T-cell (primary cell): Measurements from ENCODE around the gene EXOSC2. TPM values are rescaled to one million over a fixed set of nuclear protein-coding genes. Genes with fewer than 3 reads are reported as not detected.

Experiments used
- ATAC-seq, 4 experiments: fragments of 200-7000 bp in 3 of 4; fragments of 150-1000 bp in 1 of 4; cut with Tn5 transposase; replicated peaks in 1 of 4; 1 replicate in 3 of 4; 2 replicates in 1 of 4; pipeline ENCODE4 v1.10.0; 2021; ENCODE audit warnings: moderate library complexity in 3 of 4, mild to moderate bottlenecking in 2 of 4, moderate number of reproducible peaks in 1 of 4
- CTCF ChIA-PET, 2 donors: fragments of 300-600 bp; sonication (Branson Sonifier 250); formaldehyde crosslinking; loops; one replicate each; lab custom pipeline; 2022; ENCODE audit warnings: antibody characterized with exemption in 2 of 2; lab: Charles Lee
- POLR2A ChIA-PET, 2 donors: fragments of 300-600 bp; sonication (Branson Sonifier 250); formaldehyde crosslinking; loops; one replicate each; lab custom pipeline; 2022; ENCODE audit warnings: antibody characterized with exemption in 2 of 2; lab: Charles Lee
- DNase-seq, 35 experiments: peaks; one replicate each; pipeline versions ENCODE4 v3.0.0 to v3.0.0-alpha.2; 2013 to 2023
- H3K27ac ChIP-seq: one replicate; pipeline ENCODE4 v1.5.1; 2013; ENCODE audit warnings: low read length
- H3K27me3 ChIP-seq, 2 experiments: replicated peaks in 1 of 2; 1 replicate in 1 of 2; 2 replicates in 1 of 2; pipeline versions ENCODE4 v1.6.1 to v1.7.0; 2013; ENCODE audit warnings: low read length in 1 of 2, mixed read lengths in 1 of 2; ENCODE audit not compliant: control insufficient read depth in 2 of 2, insufficient read depth in 2 of 2; ENCODE audit errors: extremely low read depth in 1 of 2
- H3K36me3 ChIP-seq, 2 donors: 1 replicate in 1 of 2; 2 replicates in 1 of 2; pipeline versions ENCODE4 v1.6.1 to v1.7.0; 2013; ENCODE audit warnings: low read length in 1 of 2; ENCODE audit not compliant: control insufficient read depth in 2 of 2, insufficient read depth in 1 of 2; ENCODE audit errors: extremely low read depth in 1 of 2
- H3K4me1 ChIP-seq, 2 experiments: 1 replicate in 1 of 2; 2 replicates in 1 of 2; pipeline versions ENCODE4 v1.6.1 to v1.7.0; 2013; ENCODE audit warnings: low read length in 2 of 2, mixed read lengths in 1 of 2; ENCODE audit not compliant: insufficient read depth in 2 of 2, control insufficient read depth in 1 of 2; ENCODE audit errors: extremely low read depth in 1 of 2
- H3K4me3 ChIP-seq, 2 donors: 1 replicate in 1 of 2; 2 replicates in 1 of 2; pipeline versions ENCODE4 v1.5.1 to v1.7.0; 2013; ENCODE audit warnings: mild to moderate bottlenecking in 2 of 2, low read length in 1 of 2, moderate library complexity in 1 of 2; ENCODE audit not compliant: control insufficient read depth in 1 of 2; ENCODE audit errors: extremely low read depth in 1 of 2
- H3K9me3 ChIP-seq: 2 replicates; pipeline ENCODE4 v1.7.0; 2013
- H3K27ac Mint-ChIP-seq, 2 donors: one replicate each; pipeline ENCODE4 v1.8.0; 2020 to 2021; ENCODE audit warnings: mild to moderate bottlenecking in 2 of 2, mixed read lengths in 2 of 2
- H3K27me3 Mint-ChIP-seq, 2 donors: one replicate each; pipeline ENCODE4 v1.8.0; 2021 to 2022; ENCODE audit warnings: mixed read lengths in 2 of 2
- H3K36me3 Mint-ChIP-seq: one replicate; pipeline ENCODE4 v1.8.0; 2021; ENCODE audit warnings: mixed read lengths
- H3K4me1 Mint-ChIP-seq, 3 donors: one replicate each; pipeline ENCODE4 v1.8.0; 2020 to 2022; ENCODE audit warnings: mixed read lengths in 3 of 3, mild to moderate bottlenecking in 1 of 3
- H3K4me3 Mint-ChIP-seq, 3 donors: one replicate each; pipeline ENCODE4 v1.8.0; 2020 to 2022; ENCODE audit warnings: mild to moderate bottlenecking in 3 of 3, mixed read lengths in 3 of 3, moderate library complexity in 3 of 3
- H3K9me3 Mint-ChIP-seq, 3 donors: one replicate each; pipeline ENCODE4 v1.8.0; 2020 to 2022; ENCODE audit warnings: mixed read lengths in 3 of 3
- WGBS: methylation state at CpG from one replicate; pipeline ENCODE4 v1.1.5; 2013; ENCODE audit warnings: missing lambda C conversion rate; ENCODE audit not compliant: insufficient coverage; 5-methylcytosine and 5-hydroxymethylcytosine counted together
- total RNA-seq, 35 experiments: library from RNA in 6 of 35; stranded (reverse) in 6 of 35; fragments of 120-200 nt in 1 of 35; gene quantifications; one replicate each; pipeline versions ENCODE4 v1.2.1 to v1.2.4 and lab custom pipeline; 2013 to 2026

EXOSC2 gene, protein sequence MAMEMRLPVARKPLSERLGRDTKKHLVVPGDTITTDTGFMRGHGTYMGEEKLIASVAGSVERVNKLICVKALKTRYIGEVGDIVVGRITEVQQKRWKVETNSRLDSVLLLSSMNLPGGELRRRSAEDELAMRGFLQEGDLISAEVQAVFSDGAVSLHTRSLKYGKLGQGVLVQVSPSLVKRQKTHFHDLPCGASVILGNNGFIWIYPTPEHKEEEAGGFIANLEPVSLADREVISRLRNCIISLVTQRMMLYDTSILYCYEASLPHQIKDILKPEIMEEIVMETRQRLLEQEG
- total RNA-seq, result 10 to 100 TPM; 49.1 to 59.1 (median 52.1) TPM
- 41.5 TPM for total RNA-seq (2013)
- total RNA-seq (lab: John Stamatoyannopoulos, UW), result 61.3 to 189 (median 80.4) reads per million in 29 experiments

DNA sequence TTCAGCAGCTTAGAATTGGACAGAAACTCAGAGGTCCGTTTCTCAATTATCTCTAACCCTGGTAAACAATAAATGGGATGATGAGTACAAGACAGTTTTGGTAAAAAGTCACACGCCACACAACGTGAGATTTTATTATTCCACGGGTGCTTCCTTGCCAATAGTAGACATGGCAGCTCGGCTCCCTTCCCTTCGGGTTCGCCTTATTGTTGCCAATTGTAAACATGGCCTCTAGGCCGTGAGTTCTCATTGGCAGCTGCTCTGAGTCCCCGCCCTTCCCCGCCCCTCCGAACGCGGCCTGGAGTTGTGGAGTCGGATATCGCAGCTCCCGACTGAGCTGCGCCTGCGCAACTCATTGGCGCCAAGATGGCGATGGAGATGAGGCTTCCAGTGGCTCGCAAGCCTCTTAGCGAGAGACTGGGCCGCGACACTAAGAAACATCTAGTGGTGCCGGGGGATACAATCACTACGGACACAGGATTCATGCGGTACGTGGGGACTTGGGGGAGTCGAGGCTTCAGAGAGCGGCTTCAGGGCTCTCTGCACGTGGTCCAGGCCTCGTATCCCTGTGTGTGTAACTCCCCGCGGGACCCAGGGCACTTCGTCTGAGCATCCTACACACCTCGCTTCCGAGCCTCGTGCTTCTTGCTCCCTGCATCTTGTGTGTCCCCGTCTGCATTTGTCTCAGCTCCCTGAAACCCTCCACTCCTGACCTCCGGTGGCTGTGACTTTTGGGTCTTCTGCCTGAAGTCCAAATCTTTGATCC, at the start of gene EXOSC2:
Gene EXOSC2 (plus strand): TSS at position 355 of the 766 bp plus-strand sequence. CDS start 12 bp downstream, at position 367.
- H3K36me3 ChIP-seq, result peaks cover 3 to 28% of the 10 kb centered on the region in 2 donors
- H3K27ac ChIP-seq, result peak within 1 kb of the TSS; percentile 56
- peak within 1 kb of the TSS; percentile 68 to 93 for H3K4me3 ChIP-seq
- peak within 1 kb of the TSS; percentile 88 to 98 (median 95) for H3K4me3 Mint-ChIP-seq
- DNase-seq (peak; percentile 84 to 100 (median 98)), ATAC-seq (peak; percentile 99 to 100 (median 100))
- no peaks in the 10 kb centered on the region for H3K9me3 Mint-ChIP-seq
- peak within 1 kb of the TSS; percentile 96 for H3K27ac Mint-ChIP-seq
- peaks cover 0 to 4% of the 10 kb centered on the region in 2 donors for H3K27me3 Mint-ChIP-seq
- CTCF ChIA-PET, result interaction anchor here in 1 of 2 donors (0.6 to 1.9 kb wide), 11 partner anchors 8 to 353 kb away, joined by 3 to 21 read pairs (median 4); no protein-coding TSS in a partner anchor
- H3K4me1 ChIP-seq, result peaks cover 6 to 38% of the 10 kb centered on the region in 2 experiments
- H3K36me3 Mint-ChIP-seq, result peaks cover 22% of the 10 kb centered on the region
- POLR2A ChIA-PET, result interaction anchor here (0.5 to 1.1 kb wide), 7 partner anchors 9 to 1054 kb away, joined by 3 to 14 read pairs (median 5); partner anchors contain the start of gene NUP214 (in 1 of the 2)
- H3K4me1 Mint-ChIP-seq, result peaks cover 39 to 50% (median 41%) of the 10 kb centered on the region in 3 donors
- H3K27me3 ChIP-seq, result no peaks in the 10 kb centered on the region
- WGBS, result 0% methylated on average over 34 of the region's 40 CpGs
- no peaks in the 10 kb centered on the region for H3K9me3 ChIP-seq

DNA sequence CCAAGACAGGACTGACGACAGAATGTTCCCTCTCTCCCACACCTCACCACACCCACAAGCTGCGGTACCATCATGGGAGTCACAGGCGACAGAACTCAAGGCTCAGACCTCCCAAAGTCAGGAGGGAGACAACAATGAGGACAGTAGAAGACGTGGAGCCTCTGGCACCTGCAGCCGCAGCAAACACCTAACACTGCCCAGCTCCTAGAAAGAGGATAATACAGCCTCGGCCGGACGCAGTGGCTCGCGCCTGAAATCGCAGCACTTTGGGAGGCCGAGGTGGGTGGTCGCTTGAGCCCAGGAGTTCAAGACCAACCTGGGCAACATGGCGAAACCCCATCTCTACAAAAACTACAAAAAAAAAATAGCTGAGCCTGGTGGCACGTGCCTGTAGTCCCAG, 42.4 kb upstream of the EXOSC2 start:
- POLR2A ChIA-PET, result no interaction called here

DNA sequence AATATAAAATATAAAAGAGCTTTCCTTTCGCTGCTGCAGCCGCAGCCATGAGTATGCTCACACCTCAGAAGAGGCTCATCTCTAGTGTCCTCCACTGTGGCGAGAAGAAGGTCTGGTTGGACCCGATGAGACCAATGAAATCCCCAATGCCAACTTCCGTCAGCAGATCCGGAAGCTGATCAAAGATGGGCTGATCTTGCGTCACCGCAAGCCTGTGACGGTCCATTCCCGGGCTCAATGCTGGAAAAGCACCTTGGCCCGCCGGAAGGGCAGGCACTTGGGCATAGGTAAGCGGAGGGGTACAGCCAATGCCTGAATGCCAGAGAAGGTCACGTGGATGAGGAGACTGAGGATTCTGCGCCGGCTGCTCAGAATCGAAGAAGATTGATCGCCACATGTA, 41.8 kb upstream of the EXOSC2 start:
- ChIA-PET CTCF (no interaction called here), POLR2A (interaction anchor here in 1 of 2 donors (0.6 kb wide), 1 partner anchor 194 kb away, joined by 3 read pairs; no protein-coding TSS in a partner anchor)
- Histone ChIP-seq H3K9me3 (no peaks in the 10 kb centered on the region), H3K4me1 (no peaks in the 10 kb centered on the region), H3K36me3 (no peaks in the 10 kb centered on the region), H3K27ac (no peak overlapping the region), H3K4me3 (no peak overlapping the region), H3K27me3 (peaks cover 0 to 36% of the 10 kb centered on the region in 2 experiments)
- Mint-ChIP-seq H3K4me3 (no peak overlapping the region), H3K4me1 (no peaks in the 10 kb centered on the region), H3K9me3 (peaks cover 0 to 3% (median 2%) of the 10 kb centered on the region in 3 donors), H3K27ac (no peak overlapping the region), H3K27me3 (peaks cover 18 to 38% of the 10 kb centered on the region in 2 donors), H3K36me3 (no peaks in the 10 kb centered on the region)
- DNase-seq (no peak), ATAC-seq (no peak)
- WGBS, result 94% methylated on average over 18 of the region's 18 CpGs

More for the DNA sequence above, 42.4 kb upstream of the EXOSC2 start:
- H3K9me3 Mint-ChIP-seq, result peaks cover 3 to 5% (median 4%) of the 10 kb centered on the region in 3 donors
- H3K27me3 Mint-ChIP-seq, result peaks cover 15 to 38% of the 10 kb centered on the region in 2 donors
- peaks cover 0 to 30% of the 10 kb centered on the region in 2 experiments for H3K27me3 ChIP-seq
- no peak overlapping the region for H3K4me3 Mint-ChIP-seq
- peaks cover 2% of the 10 kb centered on the region for H3K36me3 Mint-ChIP-seq
- H3K4me1 ChIP-seq, result no peaks in the 10 kb centered on the region
- no peak for DNase-seq
- ATAC-seq, result no peak
- CTCF ChIA-PET, result no interaction called here
- no peaks in the 10 kb centered on the region for H3K36me3 ChIP-seq
- no peaks in the 10 kb centered on the region for H3K9me3 ChIP-seq
- H3K4me3 ChIP-seq, result no peak overlapping the region
- no peaks in the 10 kb centered on the region for H3K4me1 Mint-ChIP-seq
- H3K27ac ChIP-seq, result no peak overlapping the region
- WGBS, result 78% methylated on average over 7 of the region's 15 CpGs
- H3K27ac Mint-ChIP-seq, result no peak overlapping the region

DNA sequence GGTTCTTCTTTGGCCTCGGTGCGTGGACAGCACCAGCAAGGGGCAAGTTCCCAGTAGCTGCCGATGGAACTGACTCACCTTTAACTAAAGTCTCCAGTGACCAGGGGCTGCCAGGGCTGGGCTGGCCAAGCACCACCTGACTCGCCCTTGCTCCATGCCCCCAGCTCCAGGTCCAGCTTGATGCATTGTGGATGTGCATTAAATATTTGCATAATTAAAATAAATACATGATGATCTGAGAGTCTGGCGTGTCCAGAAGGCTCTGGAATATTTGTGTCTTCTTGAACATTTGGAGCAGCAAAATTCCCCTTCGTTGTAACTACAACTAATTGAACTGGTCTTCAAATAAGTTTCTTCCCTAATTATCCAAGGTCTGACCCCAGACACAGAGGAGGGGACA, 38.7 kb upstream of the EXOSC2 start:
- no peaks in the 10 kb centered on the region for H3K9me3 Mint-ChIP-seq
- ATAC-seq, result no peak
- Histone ChIP-seq H3K9me3 (no peaks in the 10 kb centered on the region), H3K27ac (no peak overlapping the region), H3K27me3 (peaks cover 3 to 55% of the 10 kb centered on the region in 2 experiments), H3K4me3 (no peak overlapping the region), H3K4me1 (no peaks in the 10 kb centered on the region), H3K36me3 (no peaks in the 10 kb centered on the region)
- DNase-seq, result no peak
- H3K4me3 Mint-ChIP-seq, result no peak overlapping the region
- no peaks in the 10 kb centered on the region for H3K36me3 Mint-ChIP-seq
- H3K27ac Mint-ChIP-seq, result no peak overlapping the region
- H3K4me1 Mint-ChIP-seq, result peaks cover 0 to 2% (median 2%) of the 10 kb centered on the region in 3 donors
- ChIA-PET POLR2A (no interaction called here), CTCF (no interaction called here)
- WGBS, result 57% methylated on average over 3 of the region's 6 CpGs
- peaks cover 40 to 51% of the 10 kb centered on the region in 2 donors for H3K27me3 Mint-ChIP-seq

DNA sequence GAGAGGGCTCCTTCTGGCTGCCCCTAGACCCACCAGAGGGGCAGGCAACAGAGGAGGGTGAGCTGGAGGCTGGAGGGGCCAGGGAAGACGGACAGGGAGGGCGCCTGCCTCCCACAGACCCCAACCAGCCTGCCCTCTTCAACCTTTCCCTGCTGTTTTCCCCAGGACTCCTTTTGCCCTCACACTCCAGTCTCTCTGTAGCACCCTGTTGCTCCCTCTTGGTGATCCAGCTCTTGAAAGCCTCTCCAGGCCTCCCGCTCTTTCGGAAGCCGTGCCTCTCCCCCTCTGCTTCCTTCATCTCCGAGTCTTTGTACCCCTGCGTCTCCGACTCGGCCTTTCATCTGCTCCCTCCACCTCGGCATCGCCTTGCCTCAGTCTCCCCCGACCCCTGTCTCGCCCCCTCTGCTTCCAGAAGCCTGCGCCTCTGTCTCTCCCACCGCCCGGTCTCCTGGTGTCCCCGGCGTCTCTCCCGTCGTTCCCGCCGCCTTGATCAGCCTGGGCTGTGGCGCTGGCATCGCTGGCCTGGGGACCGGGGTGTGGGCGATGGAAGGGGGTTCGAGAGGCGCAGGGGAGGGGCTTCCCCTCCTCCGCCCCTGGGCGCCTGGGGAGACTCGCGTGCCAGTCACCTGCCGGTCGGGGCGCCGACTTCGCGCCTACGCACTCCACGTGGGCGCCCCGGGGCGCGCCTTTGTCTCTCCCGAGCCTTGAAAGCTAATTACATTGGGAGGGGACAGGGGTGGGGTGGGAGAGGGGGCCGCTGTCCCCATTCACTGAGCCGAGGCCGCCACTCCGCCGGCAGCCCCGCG, 34.5 kb upstream of the EXOSC2 start:
- peaks cover 14 to 79% of the 10 kb centered on the region in 2 experiments for H3K27me3 ChIP-seq
- H3K27me3 Mint-ChIP-seq, result peaks cover 48 to 67% of the 10 kb centered on the region in 2 donors
- no peaks in the 10 kb centered on the region for H3K36me3 ChIP-seq
- H3K9me3 Mint-ChIP-seq, result no peaks in the 10 kb centered on the region
- no peak for DNase-seq
- no peaks in the 10 kb centered on the region for H3K36me3 Mint-ChIP-seq
- 22% methylated on average over 45 of the region's 52 CpGs for WGBS
- peaks cover 2 to 39% of the 10 kb centered on the region in 2 experiments for H3K4me1 ChIP-seq
- H3K4me3 Mint-ChIP-seq, result peak overlapping the region in 1 of 3 donors; percentile 66
- no peaks in the 10 kb centered on the region for H3K9me3 ChIP-seq
- peaks cover 13 to 26% (median 25%) of the 10 kb centered on the region in 3 donors for H3K4me1 Mint-ChIP-seq
- no peak for ATAC-seq
- CTCF ChIA-PET, result no interaction called here
- H3K27ac Mint-ChIP-seq, result no peak overlapping the region
- H3K4me3 ChIP-seq, result no peak overlapping the region
- H3K27ac ChIP-seq, result no peak overlapping the region
- POLR2A ChIA-PET, result no interaction called here
